Pancreas (tissue), 10 donors: Measurements from ENCODE around the gene ZNF496. TPM values are rescaled to one million over a fixed set of nuclear protein-coding genes. Genes with fewer than 3 reads are reported as not detected.

ENCODE experiments used
- ATAC-seq, 4 donors: fragments of 200-7000 bp; cut with Tn5 transposase; one replicate each; pipeline versions ENCODE4 v1.8.0 to v1.9.1; 2020; ENCODE audit warnings: mild to moderate bottlenecking in 4 of 4, moderate library complexity in 4 of 4
- DNase-seq, 6 donors: peaks; one replicate each; pipeline ENCODE4 v3.0.0-alpha.2; 2020
- FAIRE-seq: peaks from 2 replicates; lab custom pipeline; 2012; peaks lifted over from hg19 to GRCh38; lab: Jason Lieb, UNC
- H3K27ac ChIP-seq, 4 donors: fragments of 200-600 bp; sonication (generic); 1 replicate in 3 of 4; 2 replicates in 1 of 4; pipeline versions ENCODE4 v1.5.0 to v1.8.0; 2020
- H3K27me3 ChIP-seq, 4 donors: fragments of 200-600 bp; one replicate each; pipeline ENCODE4 v1.8.0; 2021
- H3K36me3 ChIP-seq, 3 donors: fragments of 200-600 bp; sonication (generic) in 1 of 3; one replicate each; pipeline versions ENCODE4 v1.5.0 to v1.8.0; 2020 to 2021
- H3K4me1 ChIP-seq, 3 donors: fragments of 200-600 bp; one replicate each; pipeline ENCODE4 v1.8.0; 2021
- H3K4me3 ChIP-seq, 4 donors: fragments of 200-600 bp; sonication (generic) in 2 of 4; one replicate each; pipeline versions ENCODE4 v1.5.0 to v1.8.0; 2020 to 2021
- H3K9me3 ChIP-seq, 4 donors: fragments of 200-600 bp; one replicate each; pipeline ENCODE4 v1.8.0; 2021
- WGBS, 2 donors: extraction: QIAGEN DNeasy Blood & Tissue Kit; methylation state at CpG; one replicate each; pipeline ENCODE4 v1.1.7; 2013; 5-methylcytosine and 5-hydroxymethylcytosine counted together
- intact Hi-C, 3 donors: fragments of 100-400 bp; cut with DNase I; formaldehyde crosslinking; loops; one replicate each; pipeline versions ENCODE4 v1.11.1 to v1.14.2; 2022
- polyA plus RNA-seq, 2 donors: library from polyadenylated mRNA; stranded (reverse); fragments of 200-250 nt; gene quantifications; one replicate each; pipeline ENCODE4 v1.2.3, GENCODE V29; 2013
- total RNA-seq, 6 donors: library from RNA; stranded (reverse); fragmentation: NEBNext Ultra II Directional in 4 of 6; extraction: Animal tissue kit (Norgen Biotek cat#: 25700) in 4 of 6; gene quantifications; one replicate each; pipeline versions ENCODE4 v1.2.1 to v1.2.4, GENCODE V29; 2021 to 2023
- TF ChIP-seq, protein P1 (sequence below), 4 donors: fragments of 200-600 bp; sonication (generic) in 3 of 4; IDR thresholded peaks; one replicate each; pipeline versions ENCODE4 v1.5.0 to v1.8.0; 2021; ENCODE audit warnings: antibody characterized with exemption in 4 of 4
- donor health status: healthy with polysubstance abuse.
- donor health status: DM: no; HTN: no; CAD: no; lungs with moderate emphysema.
- donor health status: DM: no; HTN: no; CAD: no.
- donor health status: control.
- donor health status: control.
- donor health status: Bipolar disorder and iron deficiency.
- donor health status: DM: yes; HTN: yes; CAD: no.
- donor health status: DM: no; HTN: no; CAD: no.
- donor health status: DM: no; HTN: no; CAD: no.
- donor health status: DM: yes; HTN: yes; CAD: no.

ZNF496 gene
- total and polyA plus RNA-seq, 8 donors: 11.4 to 24.4 (median 18.8) TPM

DNA sequence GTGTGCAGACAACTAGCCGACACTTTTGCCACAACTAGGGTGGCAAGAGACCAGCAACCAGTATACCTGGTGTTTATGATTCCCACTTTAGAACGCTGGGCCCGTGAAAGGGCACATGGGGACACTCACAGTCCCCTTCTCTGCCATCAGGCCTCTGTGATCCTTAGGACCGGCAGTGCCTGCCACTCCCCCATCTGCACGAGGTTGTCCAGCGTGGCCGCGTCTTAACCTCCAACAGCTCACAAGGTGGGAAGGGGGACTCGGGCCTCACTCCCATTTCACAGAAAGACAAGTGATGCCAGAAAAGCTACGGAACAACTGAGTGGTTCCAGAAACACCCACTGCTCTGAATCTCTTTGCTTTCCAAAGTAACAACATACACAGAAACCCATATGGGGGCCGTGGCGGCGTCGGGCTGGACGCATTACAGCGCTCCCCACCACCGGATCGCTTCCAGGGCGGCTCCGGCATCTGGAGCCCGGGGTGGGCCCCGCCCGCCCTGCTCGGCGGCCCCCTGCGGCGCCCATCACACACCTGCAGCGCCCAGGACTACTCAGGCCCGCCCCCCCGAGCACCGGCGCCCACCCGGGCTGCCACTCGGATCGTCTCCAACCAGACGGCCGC lies 1.0 kb downstream of the ZNF496 start:
- no peak for ATAC-seq
- Histone ChIP-seq H3K9me3 (no peaks in the 10 kb centered on the region), H3K4me3 (peak overlapping the region; percentile 72 to 97 (median 90)), H3K36me3 (no peaks in the 10 kb centered on the region), H3K27ac (peak overlapping the region; percentile 70 to 86 (median 76)), H3K4me1 (peaks cover 0 to 15% (median 0%) of the 10 kb centered on the region in 3 donors), H3K27me3 (no peaks in the 10 kb centered on the region)
- 6 to 7% methylated on average over 36 to 37 of the region's 37 CpGs for WGBS, 2 donors
- TF ChIP-seq, protein P1, sequence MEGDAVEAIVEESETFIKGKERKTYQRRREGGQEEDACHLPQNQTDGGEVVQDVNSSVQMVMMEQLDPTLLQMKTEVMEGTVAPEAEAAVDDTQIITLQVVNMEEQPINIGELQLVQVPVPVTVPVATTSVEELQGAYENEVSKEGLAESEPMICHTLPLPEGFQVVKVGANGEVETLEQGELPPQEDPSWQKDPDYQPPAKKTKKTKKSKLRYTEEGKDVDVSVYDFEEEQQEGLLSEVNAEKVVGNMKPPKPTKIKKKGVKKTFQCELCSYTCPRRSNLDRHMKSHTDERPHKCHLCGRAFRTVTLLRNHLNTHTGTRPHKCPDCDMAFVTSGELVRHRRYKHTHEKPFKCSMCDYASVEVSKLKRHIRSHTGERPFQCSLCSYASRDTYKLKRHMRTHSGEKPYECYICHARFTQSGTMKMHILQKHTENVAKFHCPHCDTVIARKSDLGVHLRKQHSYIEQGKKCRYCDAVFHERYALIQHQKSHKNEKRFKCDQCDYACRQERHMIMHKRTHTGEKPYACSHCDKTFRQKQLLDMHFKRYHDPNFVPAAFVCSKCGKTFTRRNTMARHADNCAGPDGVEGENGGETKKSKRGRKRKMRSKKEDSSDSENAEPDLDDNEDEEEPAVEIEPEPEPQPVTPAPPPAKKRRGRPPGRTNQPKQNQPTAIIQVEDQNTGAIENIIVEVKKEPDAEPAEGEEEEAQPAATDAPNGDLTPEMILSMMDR (IDR thresholded peaks at IDR 0.05): no peak
- DNase-seq: no peak
- intact Hi-C loops: no loop called here
- no peak for FAIRE-seq

- FAIRE-seq (no peak), ATAC-seq (no peak), DNase-seq (peak in 1 of 6 donors; percentile 75)
- 95 to 96% methylated on average over 24 of the region's 24 CpGs for WGBS, 2 donors
- intact Hi-C loops: no loop called here
- H3K36me3 ChIP-seq: peaks cover 0 to 3% (median 0%) of the 10 kb centered on the region in 3 donors
- H3K9me3 ChIP-seq: no peaks in the 10 kb centered on the region
- H3K27me3 ChIP-seq: no peaks in the 10 kb centered on the region
- no peak overlapping the region for H3K27ac ChIP-seq
- H3K4me1 ChIP-seq: peaks cover 0 to 15% (median 0%) of the 10 kb centered on the region in 3 donors
- TF ChIP-seq, protein P1 (IDR thresholded peaks at IDR 0.05): no peak
- H3K4me3 ChIP-seq: no peak overlapping the region
Observed at GRCh38 chr1:247329097-247329617, 2.5 kb downstream of the ZNF496 start.

DNA sequence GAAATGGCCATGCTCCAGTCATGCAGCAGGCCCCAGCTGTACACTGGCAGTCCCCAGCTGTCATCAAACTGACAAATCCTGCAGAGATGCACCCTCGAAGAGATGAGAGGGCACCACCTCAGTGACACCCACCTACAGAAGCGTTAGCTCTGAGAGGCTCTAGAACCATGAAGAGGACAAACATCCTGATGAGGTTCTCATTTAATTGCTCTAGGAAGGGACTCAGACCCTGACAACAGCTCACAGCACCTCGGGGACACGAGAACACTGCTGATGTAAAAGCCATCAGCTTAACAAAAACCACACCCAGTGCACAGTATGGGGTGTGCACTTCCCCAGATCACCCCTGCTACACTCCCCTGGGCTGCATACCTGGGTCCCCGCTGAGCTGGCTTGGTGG lies 3.4 kb downstream of the ZNF496 start:
- Histone ChIP-seq H3K4me3 (no peak overlapping the region), H3K9me3 (no peaks in the 10 kb centered on the region), H3K27ac (no peak overlapping the region), H3K4me1 (peaks cover 0 to 10% (median 0%) of the 10 kb centered on the region in 3 donors), H3K36me3 (peaks cover 0 to 3% (median 0%) of the 10 kb centered on the region in 3 donors), H3K27me3 (no peaks in the 10 kb centered on the region)
- intact Hi-C loops: no loop called here
- DNase-seq: no peak
- no peak for FAIRE-seq
- TF ChIP-seq, protein P1 (IDR thresholded peaks at IDR 0.05): no peak
- WGBS, 2 donors: 94% methylated on average over 5 of the region's 5 CpGs
- ATAC-seq: no peak

DNA sequence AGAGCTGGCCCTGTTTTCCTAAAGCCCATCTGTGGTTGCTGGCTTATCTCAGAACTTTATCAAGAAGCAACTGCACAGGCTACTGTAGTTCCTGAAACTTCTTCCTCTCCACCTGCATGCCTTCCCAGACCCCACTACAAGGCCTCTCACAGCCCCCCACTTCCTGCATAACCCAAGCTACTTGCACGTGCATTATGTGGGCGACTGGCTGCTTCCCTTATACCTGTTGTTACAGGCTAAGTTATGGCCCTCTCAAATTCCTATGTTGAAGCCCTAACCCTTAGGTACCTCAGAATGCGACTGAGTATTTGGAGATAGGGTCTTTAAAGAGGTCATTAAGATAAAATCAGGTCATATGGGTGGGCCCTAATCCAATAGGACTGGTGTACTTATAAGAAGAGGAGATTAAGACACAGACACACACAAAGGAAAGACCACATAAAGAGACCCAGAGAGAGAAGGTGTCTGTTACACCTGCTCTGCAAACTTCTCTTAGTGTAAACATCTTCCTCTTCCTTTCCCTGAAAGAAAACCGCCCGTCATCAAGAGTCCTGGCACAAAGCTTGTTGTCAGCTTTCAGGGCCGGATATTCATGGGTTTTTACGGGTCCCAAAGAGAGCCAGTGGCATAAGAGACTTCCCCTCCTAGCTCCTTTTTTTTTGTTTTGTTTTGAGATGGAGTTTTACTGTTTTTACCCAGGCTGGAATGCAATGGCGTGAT lies 5.1 kb downstream of the ZNF496 start:
- TF ChIP-seq, protein P1 (IDR thresholded peaks at IDR 0.05): no peak
- intact Hi-C loops: no loop called here
- Histone ChIP-seq H3K9me3 (no peaks in the 10 kb centered on the region), H3K4me1 (peaks cover 0 to 8% (median 0%) of the 10 kb centered on the region in 3 donors), H3K36me3 (peaks cover 0 to 17% (median 3%) of the 10 kb centered on the region in 3 donors), H3K27me3 (no peaks in the 10 kb centered on the region), H3K4me3 (no peak overlapping the region), H3K27ac (no peak overlapping the region)
- no peak for FAIRE-seq
- 81 to 85% methylated on average over 8 of the region's 8 CpGs for whole genome bisulfite sequencing, 2 donors
- ATAC-seq: no peak
- DNase-seq: no peak
